ENCODE measurements around the gene TMEM145.

DNA sequence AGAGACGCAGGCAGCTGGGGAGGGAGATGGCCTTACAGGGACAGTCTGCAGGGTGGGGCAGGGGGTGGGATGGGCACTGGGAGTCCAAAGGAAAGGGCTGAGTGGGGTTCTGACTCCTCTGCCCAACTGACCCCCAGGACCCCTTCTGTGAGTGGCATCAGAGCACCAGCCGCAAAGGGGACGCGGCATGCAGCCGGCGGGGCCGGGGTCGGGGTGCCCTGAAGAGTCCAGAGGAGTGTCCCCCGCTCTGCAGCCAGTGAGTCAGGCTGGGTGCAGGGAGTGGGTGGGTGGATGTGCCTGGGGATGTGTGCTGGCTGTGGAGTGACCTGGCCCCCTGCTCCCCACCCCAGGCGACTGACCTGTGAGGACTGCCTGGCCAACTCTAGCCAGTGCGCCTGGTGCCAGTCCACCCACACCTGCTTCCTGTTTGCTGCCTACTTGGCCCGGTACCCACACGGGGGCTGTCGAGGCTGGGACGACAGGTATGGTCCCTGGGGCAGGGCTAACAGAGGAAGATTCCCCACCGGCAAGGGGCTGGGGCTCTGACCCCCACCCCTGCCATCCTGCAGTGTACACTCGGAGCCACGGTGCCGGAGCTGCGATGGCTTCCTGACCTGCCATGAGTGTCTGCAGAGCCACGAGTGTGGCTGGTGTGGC lies 38.1 kb downstream of the TMEM145 start:
- TF ChIP-seq EZH2phosphoT487 (IDR thresholded peaks at IDR 0.05; ENCODE audit: borderline replicate concordance, low read depth, low read length), result no peak
- TF ChIP-seq, protein P1, sequence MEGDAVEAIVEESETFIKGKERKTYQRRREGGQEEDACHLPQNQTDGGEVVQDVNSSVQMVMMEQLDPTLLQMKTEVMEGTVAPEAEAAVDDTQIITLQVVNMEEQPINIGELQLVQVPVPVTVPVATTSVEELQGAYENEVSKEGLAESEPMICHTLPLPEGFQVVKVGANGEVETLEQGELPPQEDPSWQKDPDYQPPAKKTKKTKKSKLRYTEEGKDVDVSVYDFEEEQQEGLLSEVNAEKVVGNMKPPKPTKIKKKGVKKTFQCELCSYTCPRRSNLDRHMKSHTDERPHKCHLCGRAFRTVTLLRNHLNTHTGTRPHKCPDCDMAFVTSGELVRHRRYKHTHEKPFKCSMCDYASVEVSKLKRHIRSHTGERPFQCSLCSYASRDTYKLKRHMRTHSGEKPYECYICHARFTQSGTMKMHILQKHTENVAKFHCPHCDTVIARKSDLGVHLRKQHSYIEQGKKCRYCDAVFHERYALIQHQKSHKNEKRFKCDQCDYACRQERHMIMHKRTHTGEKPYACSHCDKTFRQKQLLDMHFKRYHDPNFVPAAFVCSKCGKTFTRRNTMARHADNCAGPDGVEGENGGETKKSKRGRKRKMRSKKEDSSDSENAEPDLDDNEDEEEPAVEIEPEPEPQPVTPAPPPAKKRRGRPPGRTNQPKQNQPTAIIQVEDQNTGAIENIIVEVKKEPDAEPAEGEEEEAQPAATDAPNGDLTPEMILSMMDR (conservative IDR thresholded peaks at IDR 0.05; ENCODE audit: low read length), result no peak

Data from OCI-LY7 (cell line).